HG02943 (cell line): ENCODE measurements around the gene WWOX.

ENCODE experiments used
- ATAC-seq: cut with Tn5 transposase; IDR thresholded peaks from one replicate; pipeline ENCODE4 v1.9.1; 2021; ENCODE audit warnings: mild to moderate bottlenecking, low read depth, moderate library complexity; ENCODE audit not compliant: unreplicated experiment

WWOX gene

GRCh38 chr16:78619811-78620210 lies 520.4 kb downstream of the WWOX start:
- no peak for ATAC-seq

GRCh38 chr16:78620291-78620690 lies 520.8 kb downstream of the WWOX start:
- no peak for ATAC-seq

GRCh38 chr16:78623796-78624195 lies 524.3 kb downstream of the WWOX start:
- no peak for ATAC-seq

GRCh38 chr16:78624366-78624765 lies 524.9 kb downstream of the WWOX start:
- ATAC-seq, result no peak

GRCh38 chr16:78628461-78629045 lies 529.1 kb downstream of the WWOX start:
- no peak for ATAC-seq

GRCh38 chr16:78629173-78629572 lies 529.7 kb downstream of the WWOX start:
- no peak for ATAC-seq

- no peak for ATAC-seq
Measured at GRCh38 chr16:78630102-78630501, 530.6 kb downstream of the WWOX start.

GRCh38 chr16:78633551-78633950 lies 534.1 kb downstream of the WWOX start:
- no peak for ATAC-seq

GRCh38 chr16:78635807-78636206 lies 536.4 kb downstream of the WWOX start:
- no peak for ATAC-seq

- ATAC-seq, result no peak
Measured at GRCh38 chr16:78638371-78638770, 538.9 kb downstream of the WWOX start.

- ATAC-seq, result no peak
Measured at GRCh38 chr16:78639775-78640174, 540.3 kb downstream of the WWOX start.

GRCh38 chr16:78640886-78641285 lies 541.4 kb downstream of the WWOX start:
- ATAC-seq, result no peak

- ATAC-seq, result no peak
Measured at GRCh38 chr16:78641433-78641832, 542.0 kb downstream of the WWOX start.

- ATAC-seq, result no peak
Measured at GRCh38 chr16:78642621-78643285, 543.3 kb downstream of the WWOX start.

GRCh38 chr16:78645657-78646056 lies 546.2 kb downstream of the WWOX start:
- ATAC-seq, result no peak

GRCh38 chr16:78647019-78647418 lies 547.6 kb downstream of the WWOX start:
- no peak for ATAC-seq

GRCh38 chr16:78647491-78647890 lies 548.0 kb downstream of the WWOX start:
- ATAC-seq, result no peak

GRCh38 chr16:78648517-78648916 lies 549.1 kb downstream of the WWOX start:
- ATAC-seq, result no peak

- no peak for ATAC-seq
Measured at GRCh38 chr16:78650339-78651074, 551.1 kb downstream of the WWOX start.

GRCh38 chr16:78654929-78655328 lies 555.5 kb downstream of the WWOX start:
- ATAC-seq, result no peak

- ATAC-seq, result no peak
Measured at GRCh38 chr16:78655331-78656113, 556.1 kb downstream of the WWOX start.
